DOHH2 (cell line): ENCODE data around the gene UQCRFS1.
"Not testable (repeated sequence)": the region's sequence is repeated elsewhere in the genome, so short reads cannot be mapped to it uniquely, and the experiment has no call there.

Experiments used
- H3F3A ChIP-seq: fragments of 200-600 bp; sonication (generic), shearing (Covaris generic); 2 replicates; pipeline ENCODE4 v1.6.0; 2016; ENCODE audit warnings: antibody characterized with exemption, mild to moderate bottlenecking; ENCODE audit not compliant: control insufficient read depth, insufficient read depth
- H3K27ac ChIP-seq: fragments of 200-600 bp; sonication (generic); 2 replicates; pipeline ENCODE4 v1.5.1; 2014; ENCODE audit warnings: low read depth, mild to moderate bottlenecking, low read length, moderate library complexity
- H3K27me3 ChIP-seq: fragments of 200-600 bp; sonication (generic); 2 replicates; pipeline ENCODE4 v1.6.1; 2014; ENCODE audit warnings: mild to moderate bottlenecking, low read length, mixed read lengths; ENCODE audit not compliant: control insufficient read depth
- H3K36me3 ChIP-seq: fragments of 200-600 bp; sonication (generic); 2 replicates; pipeline ENCODE4 v1.6.1; 2014; ENCODE audit warnings: mild to moderate bottlenecking, low read length, moderate library complexity, mixed read lengths; ENCODE audit not compliant: control insufficient read depth
- H3K4me1 ChIP-seq: fragments of 200-600 bp; sonication (generic); 2 replicates; pipeline ENCODE4 v1.6.1; 2014; ENCODE audit warnings: mild to moderate bottlenecking, low read length, mixed read lengths; ENCODE audit not compliant: control insufficient read depth
- H3K4me2 ChIP-seq: fragments of 200-600 bp; sonication (generic); 2 replicates; pipeline ENCODE4 v1.6.0; 2014; ENCODE audit warnings: mild to moderate bottlenecking, low read length, moderate library complexity
- H3K4me3 ChIP-seq: fragments of 200-600 bp; sonication (generic); 2 replicates; pipeline ENCODE4 v1.5.1; 2014; ENCODE audit warnings: mild to moderate bottlenecking, low read length, mixed read lengths
- H3K79me2 ChIP-seq: fragments of 200-600 bp; sonication (generic); 2 replicates; pipeline ENCODE4 v1.6.1; 2014; ENCODE audit warnings: mild to moderate bottlenecking, low read length, mixed read lengths; ENCODE audit not compliant: control insufficient read depth
- H3K9me2 ChIP-seq: fragments of 200-600 bp; sonication (generic); replicated peaks from 2 replicates; pipeline ENCODE4 v1.6.1; 2014; ENCODE audit warnings: mild to moderate bottlenecking, low read length, mixed read lengths; ENCODE audit not compliant: control insufficient read depth
- H3K9me3 ChIP-seq: fragments of 200-600 bp; sonication (generic); 2 replicates; pipeline ENCODE4 v1.6.1; 2014; ENCODE audit warnings: antibody characterized with exemption, low read length, mixed read lengths; ENCODE audit not compliant: control insufficient read depth, insufficient read depth
- H4K20me1 ChIP-seq: fragments of 200-600 bp; sonication (generic); 2 replicates; pipeline ENCODE4 v1.6.0; 2014; ENCODE audit warnings: low read depth, mild to moderate bottlenecking, antibody characterized with exemption, low read length, moderate library complexity; ENCODE audit not compliant: control insufficient read depth, insufficient read depth
- CTCF ChIP-seq: fragments of 200-600 bp; sonication (generic); IDR thresholded peaks from one replicate; pipeline ENCODE4 v1.5.1; 2014; ENCODE audit warnings: antibody characterized with exemption, mild to moderate bottlenecking, low read depth, low read length; ENCODE audit not compliant: poor library complexity, severe bottlenecking
- EZH2phosphoT487 ChIP-seq: fragments of 200-600 bp; sonication (generic); IDR thresholded peaks from 2 replicates; pipeline ENCODE4 v1.6.1; 2017; ENCODE audit warnings: borderline replicate concordance, mild to moderate bottlenecking, antibody characterized with exemption, low read length, moderate library complexity, mixed read lengths

Gene UQCRFS1

DNA sequence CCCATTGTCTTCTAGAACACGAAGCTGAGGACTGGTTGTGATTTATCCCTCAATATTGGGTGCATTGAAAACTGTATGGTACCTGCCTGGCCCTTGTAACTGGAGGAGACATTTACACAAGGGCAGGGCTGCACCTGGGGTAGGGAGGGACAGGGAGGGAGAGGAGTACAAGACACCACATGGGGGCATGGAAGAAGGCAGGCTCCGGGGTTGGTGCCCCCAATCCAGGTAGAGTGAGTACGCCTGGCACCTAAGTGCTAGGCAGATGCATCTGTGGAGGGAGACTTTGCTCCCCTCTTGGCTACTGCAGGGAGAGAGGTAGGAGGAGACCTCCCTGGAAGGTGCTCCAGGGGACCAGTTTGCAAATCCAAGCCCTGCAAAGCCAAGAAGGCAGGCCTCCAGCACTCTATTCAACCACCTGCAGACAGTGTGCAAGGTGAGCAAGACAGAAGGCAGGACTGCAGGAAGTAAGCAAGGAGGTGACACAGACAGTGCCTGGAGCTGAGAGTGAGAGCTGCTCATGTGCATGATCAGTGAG, 19.4 kb upstream of the UQCRFS1 start:
- Histone ChIP-seq H3K9me2 (no peaks in the 10 kb centered on the region), H3K36me3 (no peaks in the 10 kb centered on the region), H3K27me3 (no peaks in the 10 kb centered on the region), H4K20me1 (no peaks in the 10 kb centered on the region), H3K4me1 (no peaks in the 10 kb centered on the region), H3K4me2 (no peak overlapping the region), H3K27ac (no peak overlapping the region), H3K4me3 (no peak overlapping the region), H3K79me2 (no peaks in the 10 kb centered on the region), H3F3A (no peaks in the 10 kb centered on the region), H3K9me3 (no peaks in the 10 kb centered on the region)
- TF ChIP-seq EZH2phosphoT487 (no peak), CTCF (no peak)

- H3K4me3 ChIP-seq, H3K36me3 ChIP-seq, H3K27me3 ChIP-seq, H3F3A ChIP-seq, H4K20me1 ChIP-seq, H3K79me2 ChIP-seq, H3K9me3 ChIP-seq, H3K4me2 ChIP-seq, H3K9me2 ChIP-seq, H3K27ac ChIP-seq, H3K4me1 ChIP-seq: not testable (repeated sequence)
Measured at GRCh38 chr19:29231306-29231705, 18.4 kb upstream of the UQCRFS1 start.

DNA sequence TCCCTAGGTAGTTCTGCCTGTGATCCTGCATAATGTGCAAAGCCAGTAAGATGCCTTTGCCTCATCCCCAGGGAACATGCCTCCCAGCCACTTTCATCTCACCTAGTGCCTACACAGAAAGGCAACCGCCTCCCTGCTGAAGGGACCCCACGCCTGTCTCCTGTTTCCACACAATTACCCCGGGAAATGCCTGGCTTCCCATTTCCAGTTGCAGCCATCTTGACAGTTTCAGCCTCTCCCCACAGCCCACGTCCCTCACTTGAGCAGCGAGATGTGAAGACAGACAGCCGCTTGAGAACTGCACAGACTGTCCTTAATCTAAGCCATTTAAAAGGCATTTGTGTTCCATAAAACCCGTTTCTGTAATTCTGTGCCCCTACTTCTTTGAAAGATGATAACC, 4.7 kb upstream of the UQCRFS1 start:
- no peak overlapping the region for H3K27ac ChIP-seq
- H4K20me1 ChIP-seq, result no peaks in the 10 kb centered on the region
- H3F3A ChIP-seq, result no peaks in the 10 kb centered on the region
- H3K9me2 ChIP-seq, result no peaks in the 10 kb centered on the region
- H3K4me1 ChIP-seq, result peaks cover 6% of the 10 kb centered on the region; the same call in 1 of the 2 replicates
- no peak for TF ChIP-seq EZH2phosphoT487
- TF ChIP-seq CTCF, result no peak
- no peak overlapping the region for H3K4me3 ChIP-seq
- H3K27me3 ChIP-seq, result peaks cover 10% of the 10 kb centered on the region
- H3K79me2 ChIP-seq, result peaks cover 4% of the 10 kb centered on the region
- no peak overlapping the region for H3K4me2 ChIP-seq
- H3K9me3 ChIP-seq, result no peaks in the 10 kb centered on the region
- H3K36me3 ChIP-seq, result peaks cover 3% of the 10 kb centered on the region; the same call in 1 of the 2 replicates

DNA sequence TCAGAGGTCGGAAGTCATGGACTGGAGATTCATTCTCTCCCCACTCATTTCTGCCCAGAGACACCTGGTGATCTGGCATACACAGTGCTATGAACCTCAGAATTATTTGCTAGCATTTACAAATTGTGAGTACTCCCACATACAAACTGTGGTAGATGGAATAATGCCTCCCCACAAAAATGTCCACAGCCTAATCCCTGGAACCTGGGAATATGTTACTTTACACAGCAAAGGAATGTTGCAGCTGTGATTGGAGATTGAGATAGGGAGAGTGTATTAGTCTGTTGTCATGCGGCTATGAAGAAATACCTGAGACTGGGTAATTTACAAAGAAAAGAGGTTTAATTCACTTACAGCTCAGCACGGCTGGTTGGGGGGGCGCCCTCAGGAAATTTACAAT, 3.1 kb upstream of the UQCRFS1 start:
- H3K4me3 ChIP-seq, result no peak overlapping the region
- H3K4me2 ChIP-seq, result no peak overlapping the region

More for the DNA sequence above, 3.1 kb upstream of the UQCRFS1 start:
- H3K9me3 ChIP-seq, result no peaks in the 10 kb centered on the region
- peaks cover 19% of the 10 kb centered on the region for H3K36me3 ChIP-seq
- peaks cover 20% of the 10 kb centered on the region for H3K79me2 ChIP-seq
- H3K27me3 ChIP-seq, result peaks cover 10% of the 10 kb centered on the region
- no peak for TF ChIP-seq EZH2phosphoT487
- TF ChIP-seq CTCF, result no peak
- H4K20me1 ChIP-seq, result 0 out of 2 replicates have a peak, but pooled peaks cover 8% of the 10 kb centered on the region
- no peak overlapping the region for H3K27ac ChIP-seq
- H3K9me2 ChIP-seq, result no peaks in the 10 kb centered on the region
- peaks cover 16% of the 10 kb centered on the region for H3K4me1 ChIP-seq
- H3F3A ChIP-seq, result no peaks in the 10 kb centered on the region
